Stimulated activated CD4-positive, alpha-beta T cell treated with anti-CD3 and anti-CD28 coated beads, TNF-alpha, amount 100 ng/mL, for 1 hour (primary cell): ENCODE measurements around the gene ZNF415.
A peak's percentile ranks its signal among the peaks of the same experiment; 100 is the strongest.
"Not testable (repeated sequence)": the region's sequence is repeated elsewhere in the genome, so short reads cannot be mapped to it uniquely, and the experiment has no call there.

Experiments used
- DNase-seq, 3 donors: peaks; one replicate each; pipeline ENCODE4 v3.0.0-alpha.2; 2020; ENCODE audit warnings: low read depth in 3 of 3, low spot score in 1 of 3

The ZNF415 gene

DNA sequence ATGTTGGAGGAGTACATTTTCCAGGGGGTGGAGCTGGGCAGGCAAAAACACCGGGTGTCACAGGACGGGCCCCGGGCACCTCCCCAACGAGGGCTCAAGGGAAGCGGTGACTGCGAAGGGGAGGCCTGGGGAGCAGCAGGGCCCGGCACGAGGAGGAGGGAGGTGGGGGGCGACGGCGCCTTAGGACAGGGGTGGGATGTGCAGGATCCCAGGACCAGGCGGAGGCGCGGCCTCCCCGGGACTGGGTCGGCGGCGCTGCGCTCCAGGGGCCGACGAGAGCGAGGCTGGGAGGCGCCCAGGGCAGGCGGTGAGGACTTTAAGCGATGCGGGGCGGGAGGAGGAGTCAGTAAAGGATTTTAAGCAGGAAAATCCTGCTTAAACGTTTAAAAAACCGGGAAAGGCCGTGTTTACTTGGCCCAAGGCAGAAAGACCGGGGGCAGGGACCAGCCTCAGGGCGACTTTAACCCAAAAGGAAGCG, 29.9 kb downstream of the ZNF415 start:
- peak in 2 of 3 donors; percentile 3 to 9 for DNase-seq

DNA sequence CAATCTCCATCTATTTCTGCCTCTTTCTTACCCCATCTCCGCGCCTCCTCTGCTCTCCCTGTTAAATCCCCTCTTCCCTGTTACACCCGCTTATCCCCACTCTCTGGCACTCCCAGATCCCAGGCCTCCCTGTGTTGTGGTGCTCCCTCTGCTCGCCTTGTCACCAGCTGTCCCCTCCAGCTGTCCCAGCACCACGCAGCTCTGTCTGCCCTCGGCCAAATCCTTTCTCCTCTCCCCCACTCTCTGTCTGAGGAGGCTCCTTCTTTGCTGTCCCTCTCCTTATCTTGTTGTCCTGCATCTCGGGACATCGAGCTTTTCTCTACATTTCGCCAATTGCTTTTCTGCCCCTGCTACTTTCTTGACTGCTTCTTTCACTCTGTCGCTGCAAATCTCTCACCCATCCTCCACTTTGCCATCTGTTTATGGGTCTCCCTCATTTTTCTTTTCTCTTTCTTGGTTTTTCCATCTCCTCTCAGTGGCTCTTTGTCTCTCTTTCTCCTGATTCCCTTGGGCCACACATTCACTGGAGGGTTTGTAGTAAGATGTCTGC, 30.4 kb downstream of the ZNF415 start:
- no peak for DNase-seq

- no peak for DNase-seq
Measured at GRCh38 chr19:53101518-53101917, 31.2 kb downstream of the ZNF415 start.

GRCh38 chr19:53098570-53098969, 34.1 kb downstream of the ZNF415 start:
- not testable (repeated sequence) for DNase-seq

DNA sequence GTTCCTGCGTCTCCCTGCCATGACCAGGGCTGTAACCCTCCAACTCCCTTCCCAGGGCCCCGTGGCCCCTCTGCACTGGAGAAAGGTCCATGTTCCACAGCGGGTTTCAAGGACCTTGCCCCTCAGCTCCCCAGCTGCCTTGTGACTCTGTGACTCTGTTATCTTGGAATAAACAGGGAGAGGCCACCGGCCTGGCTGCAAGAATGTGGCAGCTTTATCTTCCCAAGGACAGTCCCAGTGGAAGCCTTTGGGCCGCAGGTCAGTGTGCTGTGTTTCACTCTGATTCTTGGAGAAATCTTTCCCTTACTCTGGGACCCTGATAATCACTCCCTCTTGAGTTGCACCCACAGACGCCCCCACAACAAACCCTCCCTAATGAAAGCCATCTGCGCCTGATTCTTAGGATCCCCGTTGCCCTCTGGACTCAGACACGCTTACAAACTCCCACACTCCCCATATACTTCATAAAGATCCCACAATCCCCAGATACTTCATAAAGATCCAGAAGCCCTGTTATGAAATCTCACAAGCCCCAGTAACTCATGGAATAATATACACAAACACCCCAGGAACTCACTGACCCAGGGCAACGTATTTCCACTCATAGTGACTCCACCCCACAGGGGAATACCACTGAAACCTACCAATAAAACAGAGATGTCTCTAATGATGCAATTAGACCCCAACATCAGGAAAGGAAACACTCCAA, 35.6 kb downstream of the ZNF415 start:
- DNase-seq, result not testable (repeated sequence)

GRCh38 chr19:53096579-53096978, 36.1 kb downstream of the ZNF415 start:
- not testable (repeated sequence) for DNase-seq

- no peak for DNase-seq
Measured at GRCh38 chr19:53094754-53095575, 37.7 kb downstream of the ZNF415 start.

DNA sequence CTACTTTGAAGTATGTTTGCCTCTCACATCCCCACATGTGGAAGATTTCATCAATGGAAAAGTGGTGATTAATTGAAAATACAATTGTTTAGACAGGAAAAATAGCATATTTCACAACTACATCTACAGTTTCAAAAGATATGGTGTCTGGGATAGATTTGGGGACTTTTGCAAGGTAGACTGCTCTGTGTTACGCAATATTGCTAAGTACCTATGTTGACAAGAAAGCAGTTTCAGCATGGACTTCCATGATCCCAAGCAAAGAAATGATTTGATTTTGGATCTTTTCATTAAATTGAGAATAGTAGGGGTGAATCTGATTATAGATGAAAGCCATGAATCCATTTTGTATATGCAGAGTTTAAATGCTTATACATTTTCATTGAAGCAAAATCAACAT, 40.0 kb downstream of the ZNF415 start:
- DNase-seq, result no peak

GRCh38 chr19:53091413-53092254, 41.1 kb downstream of the ZNF415 start:
- no peak for DNase-seq

DNA sequence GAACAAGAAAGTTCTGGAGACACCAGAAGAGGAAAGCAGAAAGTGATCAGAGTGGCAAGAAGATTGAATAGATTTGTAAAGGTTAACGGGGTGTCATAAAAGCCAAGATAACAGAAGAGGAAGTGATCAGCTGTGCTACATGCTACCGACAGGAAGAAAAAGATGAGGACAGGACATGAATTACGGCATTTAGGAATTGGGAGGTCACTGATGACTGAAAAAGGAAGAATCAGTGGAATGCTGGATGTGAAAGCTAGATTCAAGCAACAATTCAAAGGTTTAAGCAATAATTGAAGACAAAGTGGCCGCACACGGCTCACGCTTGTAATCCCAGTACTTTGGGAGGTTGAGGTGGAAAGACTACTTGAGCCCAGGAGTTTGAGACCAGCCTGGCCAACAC, 44.6 kb downstream of the ZNF415 start:
- DNase-seq, result no peak

GRCh38 chr19:53086949-53087348, 45.8 kb downstream of the ZNF415 start:
- DNase-seq, result no peak

- no peak for DNase-seq
Measured at GRCh38 chr19:53085496-53085895, 47.2 kb downstream of the ZNF415 start.

DNA sequence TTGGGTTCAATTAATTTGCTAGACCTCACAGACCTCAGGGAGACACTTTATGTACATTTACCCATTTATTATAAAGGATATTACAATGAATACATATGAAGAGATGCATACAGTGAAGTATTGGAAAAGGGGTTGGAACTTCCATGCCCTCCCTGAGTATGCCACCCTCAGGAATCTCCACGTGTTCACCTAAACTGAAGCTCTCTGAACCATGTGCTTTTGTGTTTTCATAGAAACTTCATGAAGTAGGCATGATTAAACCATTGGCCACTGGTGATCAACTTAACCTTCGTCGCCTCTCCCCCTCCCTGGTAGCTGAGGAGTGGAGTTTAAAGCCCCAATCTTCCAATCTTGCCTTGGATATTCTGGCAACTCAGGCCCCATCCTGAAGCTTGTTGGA, 49.8 kb downstream of the ZNF415 start:
- no peak for DNase-seq

DNA sequence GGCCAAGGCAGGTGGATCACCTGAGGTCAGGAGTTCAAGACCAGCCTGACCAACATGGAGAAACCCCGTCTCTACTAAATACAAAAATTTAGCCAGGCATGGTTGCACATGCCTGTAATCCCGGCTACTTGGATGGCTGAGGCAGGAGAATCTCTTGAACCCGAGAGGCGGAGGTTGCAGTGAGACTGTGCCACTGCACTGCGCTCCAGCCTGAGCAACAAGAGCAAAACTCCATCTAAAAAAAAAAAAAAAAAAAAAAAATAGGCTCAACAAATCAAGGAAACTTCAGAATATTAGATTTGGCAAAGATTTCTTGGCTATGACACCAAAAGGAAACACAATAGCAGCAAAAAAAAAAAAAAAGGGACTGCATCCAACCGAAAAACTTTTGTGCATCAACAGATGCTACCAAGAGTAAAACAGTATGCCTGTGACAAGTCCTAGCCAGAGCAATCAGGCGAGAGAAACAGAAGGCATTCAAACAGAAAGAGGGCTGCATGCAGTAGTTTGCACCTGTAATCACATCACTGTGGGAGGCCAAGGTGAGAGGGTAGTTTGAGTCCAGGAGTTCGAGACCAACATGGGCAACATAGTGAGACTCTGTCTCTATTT, 53.3 kb downstream of the ZNF415 start:
- DNase-seq, result no peak

- DNase-seq, result no peak
Measured at GRCh38 chr19:53078668-53079067, 54.0 kb downstream of the ZNF415 start.

DNA sequence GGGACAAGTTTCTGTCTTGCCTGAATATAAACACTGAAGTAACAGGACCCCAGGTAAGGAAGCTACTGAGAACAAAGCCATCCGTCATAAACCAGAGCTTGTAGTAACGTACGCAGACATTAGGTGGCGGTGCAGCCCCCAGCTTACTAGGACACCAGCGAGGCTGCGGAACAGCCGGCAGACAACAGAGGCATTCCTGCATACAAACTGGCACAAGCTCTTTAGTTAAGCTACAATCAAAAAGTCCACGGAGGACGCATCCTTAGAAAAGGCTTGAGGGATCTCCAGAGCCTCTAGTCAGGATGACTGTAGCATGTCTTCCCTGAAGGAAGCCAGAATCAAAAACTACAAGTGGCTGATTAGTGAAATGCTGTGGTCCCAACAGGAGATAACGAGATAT, 55.7 kb downstream of the ZNF415 start:
- no peak for DNase-seq

GRCh38 chr19:53068834-53069233, 63.9 kb downstream of the ZNF415 start:
- DNase-seq, result no peak

- no peak for DNase-seq
Measured at GRCh38 chr19:53068199-53068598, 64.5 kb downstream of the ZNF415 start.

GRCh38 chr19:53057904-53058580, 74.7 kb downstream of the ZNF415 start:
- DNase-seq, result no peak
